ENCODE data around the gene FANK1.
A peak's percentile ranks its signal among the peaks of the same experiment; 100 is the strongest.
"Not testable (repeated sequence)": the region's sequence is repeated elsewhere in the genome, so short reads cannot be mapped to it uniquely, and the experiment has no call there.

FANK1 gene

DNA sequence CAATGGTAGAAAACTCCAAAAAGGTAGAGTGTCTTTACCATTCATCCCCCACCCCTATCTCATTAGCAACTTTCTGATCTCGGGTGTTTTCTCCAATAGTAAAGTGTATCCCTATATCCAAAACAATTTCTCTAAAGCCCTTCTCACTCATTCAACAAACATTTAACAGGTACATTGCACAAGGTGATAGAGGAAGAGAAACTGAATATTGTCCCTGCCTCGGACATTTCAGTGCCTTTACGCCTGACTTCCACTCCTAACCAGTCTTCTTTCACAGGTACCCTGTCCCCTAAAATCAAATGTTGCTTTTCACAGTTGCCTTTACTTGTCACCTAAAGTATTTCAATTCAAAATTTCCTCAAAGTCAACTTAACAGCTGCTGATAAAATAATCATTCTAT lies 2.2 kb upstream of the FANK1 start:
- not testable (repeated sequence) for H3K4me1 ChIP-seq (ENCODE audit: insufficient read depth, low read length); H3K9me3 ChIP-seq (ENCODE audit: insufficient read depth, low read depth, low read length); H3K27ac ChIP-seq (ENCODE audit: low read depth, low read length); H3K27me3 ChIP-seq (ENCODE audit: insufficient read depth, low read length); H3K9ac ChIP-seq (ENCODE audit: low read depth, low read length); H3K4me3 ChIP-seq (ENCODE audit: low read length); H3K36me3 ChIP-seq (ENCODE audit: insufficient read depth, low read length)
- 74% methylated on average over 2 of the region's 3 CpGs for WGBS

DNA sequence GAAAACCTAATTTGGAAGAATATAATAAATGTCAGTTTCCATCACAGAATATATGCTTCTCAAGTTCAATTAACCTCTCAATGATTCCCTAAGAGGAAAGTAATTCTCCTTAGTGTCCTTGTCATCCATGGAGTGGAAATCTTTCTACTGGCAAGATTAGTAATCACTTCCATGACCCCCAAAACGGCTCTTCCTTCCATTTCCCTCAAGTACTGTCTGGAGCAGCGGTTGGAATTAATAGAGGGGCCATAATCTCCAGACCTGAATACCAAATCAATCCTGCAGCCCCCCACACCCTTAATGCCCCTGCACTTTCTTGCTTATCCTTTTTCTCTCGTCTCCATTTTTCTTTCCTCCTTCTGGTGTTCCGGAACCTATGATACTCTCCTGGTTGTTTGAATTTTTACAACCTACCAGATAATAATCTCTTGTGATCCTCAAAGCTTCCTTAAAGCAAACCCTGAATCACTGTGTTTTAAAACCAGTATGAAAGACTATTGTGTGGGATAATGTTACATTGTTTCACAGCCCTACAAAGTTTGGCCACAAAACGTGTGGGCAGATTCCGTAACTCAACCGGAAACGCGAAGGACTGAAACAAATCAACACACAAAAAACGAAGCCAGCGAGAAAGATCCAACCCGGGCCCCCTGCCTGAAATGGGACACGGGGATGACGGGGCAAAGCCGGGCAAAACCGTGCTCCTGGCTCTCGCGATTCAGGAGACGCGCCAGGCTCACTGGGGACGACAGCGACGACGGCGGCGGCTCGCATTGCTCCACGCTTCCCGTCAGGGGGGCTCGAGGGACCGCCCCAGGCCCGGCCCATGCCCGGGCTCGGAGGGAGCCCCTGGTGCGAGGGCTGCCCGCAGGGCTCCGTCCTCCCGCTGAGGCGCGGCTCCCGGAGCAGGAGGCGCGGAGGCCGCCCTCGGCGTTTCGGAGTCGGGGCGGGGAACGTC lies 955 bp upstream of the FANK1 start:
- H3K4me1 ChIP-seq (ENCODE audit: insufficient read depth, low read length); H3K27me3 ChIP-seq (ENCODE audit: insufficient read depth, low read length); H3K36me3 ChIP-seq (ENCODE audit: insufficient read depth, low read length); H3K9me3 ChIP-seq (ENCODE audit: insufficient read depth, low read depth, low read length): not testable (repeated sequence)
- peak overlapping the region; percentile 80 for H3K9ac ChIP-seq (ENCODE audit: low read depth, low read length)
- WGBS = 31% methylated on average over 50 of the region's 50 CpGs
- H3K4me3 ChIP-seq (ENCODE audit: low read length) = peak overlapping the region; percentile 77
- H3K27ac ChIP-seq (ENCODE audit: low read depth, low read length) = peak overlapping the region; percentile 67; the same call in 1 of the 2 replicates

DNA sequence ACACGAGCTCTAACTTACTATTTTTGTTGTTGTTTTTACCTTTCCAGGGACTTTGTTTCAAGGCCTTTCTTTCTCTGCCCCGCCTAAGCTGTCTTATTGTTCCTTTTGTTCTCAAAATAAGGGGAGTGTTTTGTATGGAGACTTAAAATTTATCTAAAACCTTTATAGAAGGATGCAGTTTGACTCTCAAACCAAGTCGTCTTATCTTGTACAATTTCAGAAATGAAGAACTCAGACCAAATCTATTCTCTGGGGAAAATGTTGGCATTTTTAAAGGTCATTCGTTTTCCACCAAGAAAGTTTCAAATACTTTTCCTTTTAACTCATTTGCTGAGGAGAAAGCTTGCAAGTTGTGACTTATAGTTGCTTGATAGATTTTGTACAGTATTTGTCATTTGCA lies 953 bp downstream of the FANK1 start:
- H3K4me3 ChIP-seq (ENCODE audit: low read length) = peak overlapping the region; percentile 77
- H3K27me3 ChIP-seq (ENCODE audit: insufficient read depth, low read length); H3K4me1 ChIP-seq (ENCODE audit: insufficient read depth, low read length); H3K36me3 ChIP-seq (ENCODE audit: insufficient read depth, low read length); H3K9ac ChIP-seq (ENCODE audit: low read depth, low read length); H3K27ac ChIP-seq (ENCODE audit: low read depth, low read length); H3K9me3 ChIP-seq (ENCODE audit: insufficient read depth, low read depth, low read length): not testable (repeated sequence)
- WGBS = 56% methylated on average over 3 of the region's 4 CpGs

DNA sequence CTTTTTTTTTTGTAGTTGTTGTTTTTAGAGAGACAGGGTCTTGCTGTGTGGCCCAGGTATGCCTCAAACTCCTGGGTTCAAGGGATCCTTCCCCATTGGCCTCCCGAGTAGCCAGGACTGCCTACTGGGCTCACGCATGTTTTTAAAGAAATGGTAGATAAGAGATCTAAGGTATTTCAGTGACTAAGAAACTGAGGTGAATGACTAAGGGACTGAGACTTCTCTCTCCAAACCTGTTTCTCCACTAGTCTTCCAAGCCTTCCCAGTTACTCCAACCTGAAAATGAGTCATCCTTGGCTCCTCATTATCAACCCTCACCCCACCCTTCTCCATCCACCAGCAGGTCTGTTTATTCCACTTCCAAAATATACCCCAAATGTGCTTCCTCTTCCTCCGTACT lies 4.6 kb downstream of the FANK1 start:
- not testable (repeated sequence) for H3K4me3 ChIP-seq (ENCODE audit: low read length); H3K27me3 ChIP-seq (ENCODE audit: insufficient read depth, low read length); H3K27ac ChIP-seq (ENCODE audit: low read depth, low read length); H3K36me3 ChIP-seq (ENCODE audit: insufficient read depth, low read length); H3K9me3 ChIP-seq (ENCODE audit: insufficient read depth, low read depth, low read length); H3K9ac ChIP-seq (ENCODE audit: low read depth, low read length)
- WGBS = 84% methylated on average over 2 of the region's 3 CpGs
- peaks cover 13% of the 10 kb centered on the region; the same call in 1 of the 2 replicates for H3K4me1 ChIP-seq (ENCODE audit: insufficient read depth, low read length)

DNA sequence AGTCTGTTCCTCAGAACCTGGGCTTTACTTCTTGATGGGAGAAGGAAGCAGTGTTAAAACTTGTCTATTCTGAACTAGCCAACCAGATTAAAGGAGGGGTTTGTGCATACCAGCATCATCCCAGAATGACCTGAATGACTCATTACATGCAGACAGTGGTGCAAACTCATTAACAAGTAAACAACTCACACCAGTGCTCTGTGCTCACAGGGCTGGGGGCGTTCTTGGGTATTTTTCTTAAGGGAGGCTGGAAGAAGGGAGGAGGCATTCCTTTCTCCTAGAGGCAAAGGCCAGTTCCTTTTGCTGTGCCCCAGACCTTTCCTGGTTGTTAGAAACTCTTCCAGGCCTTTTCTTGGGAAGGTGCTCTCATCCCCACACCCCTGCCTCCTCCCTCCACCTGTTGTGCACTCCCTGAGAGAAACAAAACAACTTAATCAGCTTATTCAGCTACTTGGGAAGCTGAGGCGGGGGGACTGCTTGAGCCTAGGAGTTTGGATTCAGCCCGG lies 6.8 kb downstream of the FANK1 start:
- 17% methylated on average over 2 of the region's 3 CpGs for WGBS
- not testable (repeated sequence) for H3K9me3 ChIP-seq (ENCODE audit: insufficient read depth, low read depth, low read length); H3K4me3 ChIP-seq (ENCODE audit: low read length); H3K36me3 ChIP-seq (ENCODE audit: insufficient read depth, low read length); H3K9ac ChIP-seq (ENCODE audit: low read depth, low read length); H3K27me3 ChIP-seq (ENCODE audit: insufficient read depth, low read length)
- H3K4me1 ChIP-seq (ENCODE audit: insufficient read depth, low read length) = peaks cover 13% of the 10 kb centered on the region; the same call in 1 of the 2 replicates
- H3K27ac ChIP-seq (ENCODE audit: low read depth, low read length) = peak overlapping the region; percentile 41; the same call in 1 of the 2 replicates

DNA sequence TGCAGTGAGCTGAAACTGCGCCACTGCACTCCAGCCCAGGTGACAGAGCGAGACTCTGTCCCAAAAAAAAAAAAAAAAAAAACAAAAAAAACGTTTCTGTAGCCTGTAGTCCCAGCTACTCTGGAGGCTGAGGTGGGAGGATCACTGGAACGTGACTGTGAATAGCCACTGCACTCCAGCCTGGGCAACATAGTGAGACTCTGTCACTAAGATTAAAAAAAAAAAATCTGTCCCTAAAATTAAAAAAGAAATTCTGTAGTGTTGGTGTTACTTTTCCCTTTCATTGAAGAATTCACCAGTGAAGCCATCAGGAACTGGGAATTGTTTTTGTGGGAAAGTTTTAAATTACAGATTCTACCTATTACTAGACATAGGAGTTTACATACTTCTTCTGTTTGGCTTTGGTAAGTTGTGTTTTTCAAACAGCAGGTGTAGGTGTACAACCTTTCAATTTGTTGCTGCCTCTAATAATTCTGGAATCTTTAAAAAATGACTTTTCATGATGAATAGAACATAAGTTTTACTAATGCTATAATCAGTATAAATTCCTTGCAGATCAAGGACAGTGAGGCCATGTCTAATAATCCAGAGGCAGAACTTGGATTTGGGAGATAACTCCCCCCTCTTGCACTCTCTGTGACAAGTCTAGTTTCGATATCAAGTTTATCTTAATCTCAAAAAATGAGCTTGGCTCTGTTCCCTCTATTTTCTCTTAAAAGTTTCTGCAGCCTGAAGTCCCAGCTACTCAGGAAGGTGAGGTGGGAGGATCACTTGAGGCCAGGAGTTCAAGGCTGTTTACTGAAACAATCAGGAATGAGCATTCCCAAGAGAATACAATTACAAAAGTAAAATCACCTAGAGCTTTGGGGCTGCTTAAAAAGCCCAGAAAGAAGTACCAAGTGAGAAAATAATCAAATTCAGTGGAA lies 9.0 kb downstream of the FANK1 start:
- H3K9me3 ChIP-seq (ENCODE audit: insufficient read depth, low read depth, low read length); H3K27ac ChIP-seq (ENCODE audit: low read depth, low read length); H3K9ac ChIP-seq (ENCODE audit: low read depth, low read length); H3K27me3 ChIP-seq (ENCODE audit: insufficient read depth, low read length); H3K4me3 ChIP-seq (ENCODE audit: low read length); H3K36me3 ChIP-seq (ENCODE audit: insufficient read depth, low read length): not testable (repeated sequence)
- WGBS = 90% methylated on average over 5 of the region's 5 CpGs
- H3K4me1 ChIP-seq (ENCODE audit: insufficient read depth, low read length) = peaks cover 13% of the 10 kb centered on the region; the same call in 1 of the 2 replicates

DNA sequence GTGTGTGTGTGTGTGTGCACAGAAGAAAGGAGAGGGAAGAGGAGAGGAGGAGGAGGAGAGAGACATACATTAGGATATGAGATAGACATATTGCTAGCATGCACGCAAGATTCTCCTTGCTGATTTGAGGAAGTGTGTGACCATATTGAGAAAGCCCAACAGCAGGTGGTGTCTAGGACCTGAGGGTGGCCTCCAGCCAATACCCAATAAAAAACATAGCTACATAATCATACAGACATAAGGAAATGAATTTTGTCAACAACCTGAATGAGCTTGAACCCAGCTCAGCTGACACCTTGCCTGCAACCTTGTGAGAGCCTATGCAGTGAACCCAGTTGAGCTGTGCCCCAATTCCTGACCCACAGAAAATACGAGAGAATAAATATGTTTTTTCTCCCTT lies 11.2 kb downstream of the FANK1 start:
- not testable (repeated sequence) for H3K27ac ChIP-seq (ENCODE audit: low read depth, low read length); H3K4me3 ChIP-seq (ENCODE audit: low read length); H3K36me3 ChIP-seq (ENCODE audit: insufficient read depth, low read length); H3K9ac ChIP-seq (ENCODE audit: low read depth, low read length); H3K27me3 ChIP-seq (ENCODE audit: insufficient read depth, low read length); H3K4me1 ChIP-seq (ENCODE audit: insufficient read depth, low read length)
- 96% methylated on average over 2 of the region's 2 CpGs for WGBS
- H3K9me3 ChIP-seq (ENCODE audit: insufficient read depth, low read depth, low read length) = peaks cover 15% of the 10 kb centered on the region

DNA sequence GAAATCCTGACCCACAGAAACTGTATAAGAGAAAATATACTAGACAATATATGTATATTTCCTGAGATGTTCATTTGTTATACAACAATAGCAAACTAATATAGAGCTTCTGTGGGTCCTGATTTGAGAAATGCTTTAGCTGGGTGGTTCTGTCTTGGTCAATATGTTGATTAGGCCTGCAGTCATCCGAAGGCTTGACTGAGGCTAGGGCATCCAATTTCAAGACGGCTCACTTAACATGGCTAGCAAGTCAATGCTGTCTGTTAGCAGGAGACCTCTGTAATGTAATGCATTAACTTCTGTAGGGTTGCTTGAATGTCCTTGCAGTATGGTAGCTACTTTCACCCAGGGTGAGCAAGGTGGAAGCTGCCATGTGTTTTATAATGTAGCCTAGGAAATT lies 12.4 kb downstream of the FANK1 start:
- H3K27me3 ChIP-seq (ENCODE audit: insufficient read depth, low read length); H3K4me3 ChIP-seq (ENCODE audit: low read length); H3K36me3 ChIP-seq (ENCODE audit: insufficient read depth, low read length); H3K4me1 ChIP-seq (ENCODE audit: insufficient read depth, low read length); H3K27ac ChIP-seq (ENCODE audit: low read depth, low read length); H3K9ac ChIP-seq (ENCODE audit: low read depth, low read length): not testable (repeated sequence)
- peaks cover 15% of the 10 kb centered on the region for H3K9me3 ChIP-seq (ENCODE audit: insufficient read depth, low read depth, low read length)
- WGBS = 65% methylated on average over 2 of the region's 2 CpGs

DNA sequence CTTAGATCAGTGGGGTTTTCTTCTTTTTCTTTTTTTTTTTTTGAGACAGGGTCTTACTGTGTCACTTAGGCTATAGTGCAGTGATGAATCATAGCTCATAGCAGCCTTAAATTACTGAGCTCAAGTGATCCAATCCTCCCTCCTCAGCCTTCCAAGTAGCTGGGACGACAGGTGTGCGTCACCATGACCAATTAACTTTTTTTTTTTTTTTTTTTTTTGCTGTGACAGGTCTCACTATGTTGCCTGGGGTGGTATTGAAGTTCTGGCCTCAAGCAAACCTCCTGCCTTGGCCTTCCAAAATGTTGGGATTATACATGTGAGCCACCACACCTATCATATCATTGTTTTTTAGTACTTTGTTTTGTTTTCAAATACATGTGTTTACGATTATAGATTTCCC lies 13.1 kb downstream of the FANK1 start:
- not testable (repeated sequence) for H3K27me3 ChIP-seq (ENCODE audit: insufficient read depth, low read length); H3K4me3 ChIP-seq (ENCODE audit: low read length); H3K36me3 ChIP-seq (ENCODE audit: insufficient read depth, low read length); H3K4me1 ChIP-seq (ENCODE audit: insufficient read depth, low read length); H3K9ac ChIP-seq (ENCODE audit: low read depth, low read length); H3K27ac ChIP-seq (ENCODE audit: low read depth, low read length)
- peaks cover 14% of the 10 kb centered on the region for H3K9me3 ChIP-seq (ENCODE audit: insufficient read depth, low read depth, low read length)
- 42% methylated on average over 2 of the region's 3 CpGs for WGBS

DNA sequence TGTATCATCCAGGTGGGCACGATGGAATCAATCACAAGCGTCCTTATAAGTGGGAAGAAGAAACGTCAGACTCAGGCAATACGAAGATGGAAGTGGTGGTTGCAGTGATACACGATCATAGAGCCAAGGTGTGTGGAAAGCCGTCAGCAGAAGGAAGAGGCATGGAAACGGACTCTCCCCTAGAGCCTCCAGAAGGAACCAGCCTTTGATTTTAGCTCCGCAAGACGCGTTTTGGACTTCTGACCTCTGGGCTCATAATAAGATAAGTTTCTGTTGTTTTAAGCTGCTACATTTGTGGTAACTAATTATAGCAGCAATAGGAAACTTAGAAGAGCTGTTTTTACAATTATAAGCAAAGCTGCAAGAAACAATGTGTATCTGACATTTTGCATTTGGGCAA lies 14.8 kb downstream of the FANK1 start:
- WGBS = 95% methylated on average over 10 of the region's 10 CpGs
- Histone ChIP-seq H3K27ac (ENCODE audit: low read depth, low read length) (no peak overlapping the region), H3K4me3 (ENCODE audit: low read length) (no peak overlapping the region), H3K9ac (ENCODE audit: low read depth, low read length) (no peak overlapping the region), H3K36me3 (ENCODE audit: insufficient read depth, low read length) (no peaks in the 10 kb centered on the region), H3K27me3 (ENCODE audit: insufficient read depth, low read length) (no peaks in the 10 kb centered on the region), H3K9me3 (ENCODE audit: insufficient read depth, low read depth, low read length) (peaks cover 9% of the 10 kb centered on the region; the same call in 1 of the 2 replicates), H3K4me1 (ENCODE audit: insufficient read depth, low read length) (no peaks in the 10 kb centered on the region)

DNA sequence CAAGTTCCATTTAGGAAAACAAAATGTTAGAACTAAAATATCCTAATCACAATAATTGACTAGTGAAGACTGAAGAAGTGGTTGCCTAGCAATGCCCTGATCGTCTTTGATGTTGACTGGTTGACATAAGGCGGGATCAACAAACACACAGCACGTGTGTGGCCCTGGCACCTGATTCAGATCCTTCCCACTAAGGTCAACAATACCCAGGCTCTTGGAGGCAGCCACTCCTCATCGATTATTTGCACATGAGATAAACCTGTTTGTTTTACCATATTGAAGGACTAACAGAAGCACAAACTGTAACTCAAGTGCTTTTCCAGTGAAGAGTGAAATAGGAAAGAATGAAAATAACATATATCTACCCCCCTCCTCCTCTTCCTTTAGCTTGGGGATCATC lies 15.6 kb downstream of the FANK1 start:
- Histone ChIP-seq H3K9ac (ENCODE audit: low read depth, low read length) (no peak overlapping the region), H3K4me3 (ENCODE audit: low read length) (no peak overlapping the region), H3K9me3 (ENCODE audit: insufficient read depth, low read depth, low read length) (peaks cover 12% of the 10 kb centered on the region; the same call in 1 of the 2 replicates), H3K27me3 (ENCODE audit: insufficient read depth, low read length) (no peaks in the 10 kb centered on the region), H3K36me3 (ENCODE audit: insufficient read depth, low read length) (no peaks in the 10 kb centered on the region), H3K27ac (ENCODE audit: low read depth, low read length) (no peak overlapping the region), H3K4me1 (ENCODE audit: insufficient read depth, low read length) (no peaks in the 10 kb centered on the region)
- WGBS = 85% methylated on average over 4 of the region's 4 CpGs

Measured in HUES64 (cell line).